GM12878 (cell line): ENCODE measurements around the gene ALCAM. TPM values are rescaled to one million over a fixed set of nuclear protein-coding genes. Genes with fewer than 3 reads are reported as not detected.

Source experiments
- ATAC-seq: fragments of 200-7000 bp; cut with Tn5 transposase; 3 replicates; pipeline ENCODE4 v1.9.1; 2020; ENCODE audit warnings: mild to moderate bottlenecking, moderate library complexity
- BruUV-seq: library from RNA; stranded (reverse); fragments of 400-500 nt; replicated peaks from 2 replicates; lab custom pipeline; 2021; lab: Mats Ljungman, UMichigan
- CTCF ChIA-PET: fragments of 300-600 bp; sonication (Branson Sonifier 250); formaldehyde crosslinking; extraction: SDS; loops from one replicate; lab custom pipeline; 2021; ENCODE audit warnings: inconsistent platforms; lab: Yijun Ruan, JAX
- POLR2A ChIA-PET: fragments of 350-600 bp; formaldehyde crosslinking; extraction: SDS; loops from one replicate; lab custom pipeline; 2021; ENCODE audit warnings: inconsistent platforms; lab: Charles Lee
- RAD21 ChIA-PET: fragments of 300-600 bp; sonication (Branson Sonifier 250); formaldehyde crosslinking; loops from one replicate; lab custom pipeline; 2023; ENCODE audit warnings: antibody characterized with exemption; ENCODE audit not compliant: unreplicated experiment; lab: Charles Lee
- SMC1A ChIA-PET: fragments of 300-600 bp; sonication (Branson Sonifier 250); formaldehyde crosslinking; loops from one replicate; lab custom pipeline; 2023; ENCODE audit not compliant: unreplicated experiment, uncharacterized antibody; lab: Charles Lee
- DNase-seq: peaks from one replicate; pipeline ENCODE4 v3.0.0-alpha.2; 2011; ENCODE audit warnings: low read depth, low spot score
- FAIRE-seq: peaks from 3 replicates; lab custom pipeline; 2011; peaks lifted over from hg19 to GRCh38; lab: Jason Lieb, UNC
- H2AFZ ChIP-seq: 2 replicates; pipeline ENCODE4 v1.6.0; 2011; ENCODE audit warnings: low read depth, low read length, control low read depth; ENCODE audit not compliant: control insufficient read depth
- H3K27ac ChIP-seq: 2 replicates; pipeline ENCODE4 v1.5.1; 2011; ENCODE audit warnings: control low read depth; ENCODE audit not compliant: control insufficient read depth, insufficient read depth
- H3K27me3 ChIP-seq, 2 experiments: replicated peaks in 1 of 2; 2 replicates each; pipeline versions ENCODE4 v1.6.0 to v1.6.1; 2011; ENCODE audit warnings: low read length in 1 of 2; ENCODE audit not compliant: control insufficient read depth in 2 of 2, insufficient read depth in 2 of 2
- H3K36me3 ChIP-seq, 2 experiments: 2 replicates each; pipeline ENCODE4 v1.5.1; 2011; ENCODE audit warnings: low read length in 1 of 2; ENCODE audit not compliant: control insufficient read depth in 2 of 2, insufficient read depth in 2 of 2
- H3K4me1 ChIP-seq: 2 replicates; pipeline ENCODE4 v1.6.1; 2011; ENCODE audit warnings: mild to moderate bottlenecking, low read length, moderate library complexity, mixed read lengths; ENCODE audit not compliant: control insufficient read depth, insufficient read depth
- H3K4me2 ChIP-seq: 2 replicates; pipeline ENCODE4 v1.6.0; 2011; ENCODE audit warnings: control low read depth; ENCODE audit not compliant: control insufficient read depth, insufficient read depth
- H3K4me3 ChIP-seq: fragments of 200-600 bp; sonication (generic); 2 replicates; pipeline ENCODE4 v1.5.1; 2016
- H3K79me2 ChIP-seq: 2 replicates; pipeline ENCODE4 v1.6.0; 2011; ENCODE audit warnings: low read length; ENCODE audit not compliant: control insufficient read depth, insufficient read depth
- H3K9ac ChIP-seq: 2 replicates; pipeline ENCODE4 v1.8.0; 2011; ENCODE audit warnings: low read length, control low read depth, mixed read lengths; ENCODE audit not compliant: control insufficient read depth, insufficient read depth
- H3K9me3 ChIP-seq: replicated peaks from 3 replicates; pipeline ENCODE4 v1.5.1; 2011; ENCODE audit warnings: mild to moderate bottlenecking, low read length; ENCODE audit not compliant: control insufficient read depth, insufficient read depth
- H4K20me1 ChIP-seq: 2 replicates; pipeline ENCODE4 v1.6.0; 2011; ENCODE audit not compliant: control insufficient read depth, insufficient read depth
- CHD1 ChIP-seq: IDR thresholded peaks from 2 replicates; pipeline ENCODE4 v1.6.1; 2012; ENCODE audit warnings: low read depth, low read length, improper control_type of control experiment
- CTCF ChIP-seq, 3 experiments: IDR thresholded peaks in 2 of 3; conservative IDR thresholded peaks in 1 of 3; 2 replicates each; pipeline ENCODE4 v1.5.1; 2011; ENCODE audit warnings: low read depth in 3 of 3, low read length in 3 of 3, mild to moderate bottlenecking in 3 of 3, control low read depth in 2 of 3, moderate library complexity in 2 of 3, inconsistent platforms in 1 of 3, mixed read lengths in 1 of 3; ENCODE audit not compliant: control insufficient read depth in 2 of 3, insufficient read depth in 1 of 3; ENCODE audit errors: extremely low read depth in 1 of 3
- HSF1 ChIP-seq: fragments of 150-350 bp; IDR thresholded peaks from 2 replicates; pipeline ENCODE4 v1.6.1; 2014; ENCODE audit warnings: mild to moderate bottlenecking, low read depth, low read length
- IKZF1 ChIP-seq: fragments of 450-650 bp; conservative IDR thresholded peaks from 2 replicates; pipeline ENCODE4 v1.6.1; 2017; ENCODE audit warnings: antibody characterized with exemption, mild to moderate bottlenecking
- MTA3 ChIP-seq: IDR thresholded peaks from 2 replicates; pipeline ENCODE4 v1.6.1; 2012; ENCODE audit warnings: low read length, inconsistent platforms, borderline replicate concordance
- RUNX3 ChIP-seq: IDR thresholded peaks from 2 replicates; pipeline ENCODE4 v1.6.1; 2012; ENCODE audit warnings: low read length, inconsistent platforms
- SMARCA5 ChIP-seq: fragments of 450-650 bp; IDR thresholded peaks from 2 replicates; pipeline ENCODE4 v1.6.1; 2017; ENCODE audit warnings: mild to moderate bottlenecking
- SREBF2 ChIP-seq: IDR thresholded peaks from 2 replicates; pipeline ENCODE4 v1.6.1; 2012; ENCODE audit warnings: mild to moderate bottlenecking, low read length
- ZBTB33 ChIP-seq: fragments of 450-650 bp; IDR thresholded peaks from 2 replicates; pipeline ENCODE4 v1.6.1; 2017; ENCODE audit warnings: mild to moderate bottlenecking
- ZNF207 ChIP-seq: fragments of 450-650 bp; IDR thresholded peaks from 2 replicates; pipeline ENCODE4 v1.6.1; 2014; ENCODE audit warnings: antibody characterized with exemption, mild to moderate bottlenecking, borderline replicate concordance
- WGBS: methylation state at CpG from one replicate; pipeline ENCODE4 v1.1.6; 2016; ENCODE audit warnings: low lambda C conversion rate; ENCODE audit not compliant: insufficient replicate concordance, insufficient coverage; ENCODE audit errors: missing lambda C conversion rate; 5-methylcytosine and 5-hydroxymethylcytosine counted together
- in situ Hi-C: fragments of 300-500 bp; cut with MboI; formaldehyde crosslinking; loops from 9 replicates; pipeline ENCODE4 v1.14.3; 2018; ENCODE audit warnings: mixed read lengths
- intact Hi-C: fragments of 100-400 bp; cut with micrococcal nuclease; formaldehyde crosslinking; loops from one replicate; pipeline ENCODE4 v1.14.2; 2022; ENCODE audit not compliant: unreplicated experiment
- polyA plus RNA-seq, 11 experiments: library from polyadenylated mRNA; depleted of rRNA in 4 of 11; unstranded in 6 of 11; stranded (reverse) in 5 of 11; fragments of >200 nt; fragmentation: Nextera tagmentation in 4 of 11; fragmentation: Illumina TruSeq in 1 of 11; extraction: Ambion mirVana in 4 of 11; extraction: Trizol in 1 of 11; gene quantifications; 1 replicate in 1 of 11; 2 replicates in 10 of 11; pipeline versions ENCODE4 v1.2.1 to v1.2.3, GENCODE V29; 2011 to 2016; ENCODE audit warnings: inconsistent platforms in 2 of 11, missing spikeins in 2 of 11, low read depth in 1 of 11
- total RNA-seq, 4 experiments: library from RNA; depleted of rRNA in 3 of 4; stranded (reverse); fragments of >200 nt in 3 of 4; fragmentation: Illumina TruSeq in 1 of 4; extraction: Trizol in 1 of 4; gene quantifications; 2 replicates each; pipeline versions ENCODE4 v1.2.1 to v1.2.3, GENCODE V29; 2013 to 2021
- TF ChIP-seq, protein P1 (sequence below): IDR thresholded peaks from 2 replicates; pipeline ENCODE4 v1.6.1; 2011; ENCODE audit warnings: low read depth, mild to moderate bottlenecking, low read length, moderate library complexity, borderline replicate concordance; ENCODE audit errors: extremely low read depth
- TF ChIP-seq, protein P2 (sequence below): IDR thresholded peaks from 2 replicates; pipeline ENCODE4 v1.6.1; 2011; ENCODE audit warnings: mild to moderate bottlenecking, low read depth, low read length, moderate library complexity; ENCODE audit not compliant: insufficient replicate concordance
- TF ChIP-seq, protein P3 (sequence below): fragments of 450-650 bp; IDR thresholded peaks from 2 replicates; pipeline ENCODE4 v1.6.1; 2017; ENCODE audit warnings: borderline replicate concordance

ALCAM gene
- total and polyA plus RNA-seq, 10 of the 15 experiments (the other 5 are each of a cell fraction or from before 2014, with no cell fraction given): 12.2 to 54.2 (median 32.6) TPM

DNA sequence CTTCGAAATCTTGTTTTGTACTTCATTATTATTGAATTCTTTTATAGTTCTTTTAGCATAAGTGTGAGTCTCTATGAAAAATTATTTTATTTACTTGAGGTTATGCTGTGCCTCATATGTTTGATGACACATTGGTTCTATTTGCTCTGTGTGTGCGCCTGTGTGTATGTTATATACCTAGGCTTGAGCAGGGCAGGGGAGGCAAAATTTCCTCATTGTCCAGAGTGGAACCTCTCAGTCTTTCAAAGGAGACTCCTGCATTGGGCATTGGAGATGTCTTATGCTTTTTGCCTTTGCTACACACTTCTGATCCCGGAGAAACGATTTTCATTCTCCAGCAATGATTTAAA lies 58.4 kb downstream of the ALCAM start:
- no peaks in the 10 kb centered on the region; the same call in 1 of the 3 replicates for H3K9me3 ChIP-seq
- FAIRE-seq (no peak), DNase-seq (no peak), ATAC-seq (no peak)
- H3K4me3 ChIP-seq: no peak overlapping the region
- in situ Hi-C loops (no loop called here), intact Hi-C loops (no loop called here)
- H4K20me1 ChIP-seq: no peaks in the 10 kb centered on the region
- CTCF ChIA-PET: interaction anchor here (0.7 to 2.8 kb wide), 4 partner anchors 9 to 1157 kb away, joined by 4 to 8 read pairs (median 5); no protein-coding TSS in a partner anchor
- no peak overlapping the region for H3K27ac ChIP-seq
- no TSS peak for BruUV-seq
- RAD21 ChIA-PET: no interaction called here
- POLR2A ChIA-PET: no interaction called here
- H2AFZ ChIP-seq: no peak overlapping the region
- SMC1A ChIA-PET: interaction anchor here (0.9 to 3.1 kb wide), 4 partner anchors 9 to 86 kb away, joined by 3 to 8 read pairs (median 5); no protein-coding TSS in a partner anchor
- no peaks in the 10 kb centered on the region for H3K27me3 ChIP-seq
- H3K36me3 ChIP-seq: no peaks in the 10 kb centered on the region; a peak in 1 of 4 replicates
- 100% methylated on average over 4 of the region's 4 CpGs for WGBS
- H3K4me2 ChIP-seq: no peak overlapping the region
- TF ChIP-seq ZBTB33 (no peak), MTA3 (no peak), SMARCA5 (no peak), ZNF207 (no peak), HSF1 (no peak), SREBF2 (no peak), RUNX3 (no peak), CHD1 (no peak), CTCF (IDR thresholded peaks at IDR 0.05 in 2 of 3, conservative IDR thresholded peaks at IDR 0.05 in 1 of 3; ENCODE audit: control insufficient read depth in 2 of 3, extremely low read depth in 1 of 3, insufficient read depth in 1 of 3, low read depth in 3 of 3, low read length in 3 of 3) (no peak), IKZF1 (no peak)
- TF ChIP-seq, protein P1, sequence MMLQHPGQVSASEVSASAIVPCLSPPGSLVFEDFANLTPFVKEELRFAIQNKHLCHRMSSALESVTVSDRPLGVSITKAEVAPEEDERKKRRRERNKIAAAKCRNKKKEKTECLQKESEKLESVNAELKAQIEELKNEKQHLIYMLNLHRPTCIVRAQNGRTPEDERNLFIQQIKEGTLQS: no peak
- TF ChIP-seq, protein P2, sequence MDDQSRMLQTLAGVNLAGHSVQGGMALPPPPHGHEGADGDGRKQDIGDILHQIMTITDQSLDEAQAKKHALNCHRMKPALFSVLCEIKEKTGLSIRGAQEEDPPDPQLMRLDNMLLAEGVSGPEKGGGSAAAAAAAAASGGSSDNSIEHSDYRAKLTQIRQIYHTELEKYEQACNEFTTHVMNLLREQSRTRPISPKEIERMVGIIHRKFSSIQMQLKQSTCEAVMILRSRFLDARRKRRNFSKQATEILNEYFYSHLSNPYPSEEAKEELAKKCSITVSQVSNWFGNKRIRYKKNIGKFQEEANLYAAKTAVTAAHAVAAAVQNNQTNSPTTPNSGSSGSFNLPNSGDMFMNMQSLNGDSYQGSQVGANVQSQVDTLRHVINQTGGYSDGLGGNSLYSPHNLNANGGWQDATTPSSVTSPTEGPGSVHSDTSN: no peak
- TF ChIP-seq, protein P3, sequence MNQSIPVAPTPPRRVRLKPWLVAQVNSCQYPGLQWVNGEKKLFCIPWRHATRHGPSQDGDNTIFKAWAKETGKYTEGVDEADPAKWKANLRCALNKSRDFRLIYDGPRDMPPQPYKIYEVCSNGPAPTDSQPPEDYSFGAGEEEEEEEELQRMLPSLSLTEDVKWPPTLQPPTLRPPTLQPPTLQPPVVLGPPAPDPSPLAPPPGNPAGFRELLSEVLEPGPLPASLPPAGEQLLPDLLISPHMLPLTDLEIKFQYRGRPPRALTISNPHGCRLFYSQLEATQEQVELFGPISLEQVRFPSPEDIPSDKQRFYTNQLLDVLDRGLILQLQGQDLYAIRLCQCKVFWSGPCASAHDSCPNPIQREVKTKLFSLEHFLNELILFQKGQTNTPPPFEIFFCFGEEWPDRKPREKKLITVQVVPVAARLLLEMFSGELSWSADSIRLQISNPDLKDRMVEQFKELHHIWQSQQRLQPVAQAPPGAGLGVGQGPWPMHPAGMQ: no peak
- H3K9ac ChIP-seq: no peak overlapping the region
- peaks cover 1% of the 10 kb centered on the region; the same call in 1 of the 2 replicates for H3K79me2 ChIP-seq
- H3K4me1 ChIP-seq: no peaks in the 10 kb centered on the region
